ENCODE measurements around the gene INTS7.
"Not testable (repeated sequence)": the region's sequence is repeated elsewhere in the genome, so short reads cannot be mapped to it uniquely, and the experiment has no call there.

INTS7 gene

GRCh38 chr1:212034516-212035122 is 738 bp downstream of the INTS7 start:
- no peak for DNase-seq

- no peak for DNase-seq
These were observed 4.3 kb downstream of the INTS7 start for GRCh38 chr1:212030936-212031528.

GRCh38 chr1:212027727-212028126 is 7.6 kb downstream of the INTS7 start:
- not testable (repeated sequence) for DNase-seq

GRCh38 chr1:212024469-212025149 is 10.7 kb downstream of the INTS7 start:
- no peak for DNase-seq

GRCh38 chr1:212022908-212023307 is 12.4 kb downstream of the INTS7 start:
- not testable (repeated sequence) for DNase-seq

GRCh38 chr1:212021563-212021962 is 13.8 kb downstream of the INTS7 start:
- no peak for DNase-seq

- DNase-seq: no peak
These were observed 14.4 kb downstream of the INTS7 start for GRCh38 chr1:212020975-212021374.

- DNase-seq: no peak
These were observed 21.7 kb downstream of the INTS7 start for GRCh38 chr1:212013672-212014071.

GRCh38 chr1:212012034-212012740 is 23.2 kb downstream of the INTS7 start:
- DNase-seq: peak; percentile 73

- no peak for DNase-seq
These were observed 25.4 kb downstream of the INTS7 start for GRCh38 chr1:212010004-212010403.

GRCh38 chr1:212009561-212009960 is 25.8 kb downstream of the INTS7 start:
- DNase-seq: no peak

GRCh38 chr1:212007886-212008285 is 27.5 kb downstream of the INTS7 start:
- DNase-seq: no peak

- DNase-seq: no peak
These were observed 28.2 kb downstream of the INTS7 start for GRCh38 chr1:212007178-212007577.

GRCh38 chr1:212004895-212005608 is 30.3 kb downstream of the INTS7 start:
- no peak for DNase-seq

GRCh38 chr1:212002536-212002935 is 32.8 kb downstream of the INTS7 start:
- no peak for DNase-seq

GRCh38 chr1:211997426-211997825 is 37.9 kb downstream of the INTS7 start:
- DNase-seq: not testable (repeated sequence)

GRCh38 chr1:211991695-211992094 is 43.7 kb downstream of the INTS7 start:
- no peak for DNase-seq

GRCh38 chr1:211986628-211987254 is 48.6 kb downstream of the INTS7 start:
- DNase-seq: no peak

- no peak for DNase-seq
These were observed 49.6 kb downstream of the INTS7 start for GRCh38 chr1:211985556-211986264.

- DNase-seq: no peak
These were observed 56.8 kb downstream of the INTS7 start for GRCh38 chr1:211978596-211978995.

GRCh38 chr1:211975152-211975941 is 60.0 kb downstream of the INTS7 start:
- DNase-seq: no peak
